HG03066 (cell line): Measurements from ENCODE around the gene FRMPD1.
"Not testable (repeated sequence)": the region's sequence is repeated elsewhere in the genome, so short reads cannot be mapped to it uniquely, and the experiment has no call there.

Experiments used
- ATAC-seq: cut with Tn5 transposase; IDR thresholded peaks from one replicate; pipeline ENCODE4 v1.9.1; 2021; ENCODE audit warnings: low read depth; ENCODE audit not compliant: unreplicated experiment

The FRMPD1 gene

DNA sequence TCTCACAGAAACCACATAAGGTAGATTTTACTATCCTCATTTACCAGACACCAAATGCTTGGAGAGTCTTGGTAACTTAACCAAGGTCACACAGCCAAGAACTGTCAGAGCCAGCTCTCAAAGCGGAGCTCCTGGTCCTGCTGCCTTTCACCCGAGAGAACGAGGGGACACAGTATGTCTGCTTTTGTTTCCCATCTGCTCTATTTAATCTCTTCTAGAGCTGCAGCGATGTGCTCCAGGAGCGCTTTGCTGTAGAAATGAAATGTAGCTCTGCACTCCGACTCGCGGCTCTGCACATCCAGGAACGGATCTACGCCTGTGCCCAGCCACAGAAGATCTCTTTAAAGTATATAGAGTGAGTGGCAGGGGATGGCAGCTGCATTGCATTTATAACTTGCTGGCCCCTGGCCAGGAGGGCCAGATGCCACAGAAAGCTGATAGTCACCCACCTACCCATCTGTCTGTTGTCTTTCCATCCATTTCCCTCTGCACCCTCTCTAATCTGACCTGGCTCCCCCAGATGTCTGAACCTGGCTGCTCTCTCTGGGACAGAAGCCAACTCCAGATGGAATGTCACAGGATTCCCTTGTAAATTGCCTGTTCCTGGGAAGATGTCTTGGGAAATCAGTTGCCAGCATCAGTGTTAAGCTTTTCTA is 81.5 kb downstream of the FRMPD1 start:
- no peak for ATAC-seq

DNA sequence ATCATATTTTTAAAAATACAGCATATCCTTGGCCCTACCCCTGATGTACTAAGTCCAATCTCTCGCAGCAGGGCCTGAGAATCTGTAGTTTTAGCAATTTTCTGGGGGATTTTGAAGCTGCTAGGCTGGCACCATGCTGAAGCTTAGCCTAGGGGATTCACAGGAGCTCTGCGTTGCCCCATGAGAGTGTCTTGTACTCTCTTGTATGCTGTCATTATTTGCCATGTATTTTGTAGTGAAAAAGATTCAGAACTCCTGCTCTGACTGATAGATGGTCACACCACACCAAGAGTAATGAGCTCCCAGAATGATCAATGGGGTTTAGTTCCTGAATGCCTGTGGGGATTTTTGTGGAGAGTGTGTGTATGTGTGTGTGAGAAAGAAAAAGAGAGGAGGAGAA is 82.2 kb downstream of the FRMPD1 start:
- ATAC-seq: no peak

DNA sequence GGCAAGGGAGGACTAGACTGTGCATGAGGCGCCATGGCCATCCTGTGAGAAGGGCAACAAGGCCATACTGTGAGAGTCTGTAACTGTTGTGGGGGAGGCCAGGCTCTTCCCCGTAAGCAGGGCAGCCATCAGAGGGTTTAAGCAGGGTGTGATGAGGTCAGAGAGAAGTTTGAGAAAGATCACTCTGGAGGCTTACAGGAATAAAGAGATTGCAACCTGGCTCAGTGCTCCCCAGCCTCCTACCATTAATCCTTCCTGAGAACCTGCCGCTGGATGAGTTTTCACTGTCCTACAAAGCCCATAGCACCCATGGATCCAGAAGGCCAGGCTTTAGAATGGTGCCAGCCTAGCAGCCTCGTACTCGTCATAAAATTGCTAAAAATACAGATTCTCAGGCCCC is 88.5 kb downstream of the FRMPD1 start:
- ATAC-seq: no peak

DNA sequence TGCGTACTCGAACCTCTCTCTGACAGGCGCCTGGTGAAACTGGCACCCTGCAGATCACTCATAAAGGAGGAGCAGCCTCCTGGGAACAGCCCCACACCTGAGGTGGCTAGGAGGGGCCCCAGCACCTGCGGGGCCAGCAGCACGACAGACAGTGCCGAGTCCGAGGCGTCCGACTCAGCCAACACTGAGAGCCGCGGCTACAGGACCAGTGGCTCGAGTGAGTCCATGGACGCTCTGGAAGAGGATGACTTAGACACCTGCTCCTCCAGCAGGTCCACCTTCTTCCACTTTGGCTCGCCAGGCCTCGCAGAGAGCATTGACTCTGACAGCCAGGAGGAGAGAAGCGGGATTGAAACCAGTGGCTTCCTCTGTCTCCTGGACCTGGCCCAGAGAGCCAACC is 89.4 kb downstream of the FRMPD1 start:
- no peak for ATAC-seq

DNA sequence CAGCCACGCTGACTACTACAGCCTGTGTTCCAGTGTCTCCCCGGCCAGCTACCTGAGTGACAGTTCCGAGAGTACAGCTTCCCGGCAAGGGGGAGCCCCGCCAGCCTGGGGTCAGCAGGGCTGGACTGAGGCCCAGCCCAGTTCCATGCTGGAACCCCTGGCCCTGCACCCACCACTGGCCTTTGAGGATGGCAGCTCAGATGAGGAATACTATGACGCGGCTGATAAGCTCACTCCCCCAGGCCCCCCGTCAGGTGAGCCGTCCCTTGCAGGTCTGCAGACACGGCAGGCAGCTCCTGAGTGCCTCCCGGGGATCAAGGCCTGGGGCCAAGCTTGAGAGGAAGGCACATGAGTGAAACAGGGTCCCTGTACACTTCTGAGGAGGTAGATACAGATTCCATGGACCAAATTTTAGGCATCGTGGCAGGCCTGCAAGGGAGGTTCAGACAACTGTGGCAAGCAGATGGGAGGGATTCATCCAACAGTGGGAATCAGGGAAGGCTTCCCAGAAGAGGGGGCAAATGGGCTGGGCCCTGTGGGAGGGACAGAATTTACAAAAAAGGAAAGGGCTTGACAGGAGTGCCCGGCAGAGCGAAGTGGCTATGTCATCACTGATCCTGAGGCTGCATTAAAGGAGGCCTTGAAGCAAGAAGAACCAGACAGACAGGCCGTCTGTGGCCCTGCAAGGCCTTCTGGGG is 90.0 kb downstream of the FRMPD1 start:
- no peak for ATAC-seq

DNA sequence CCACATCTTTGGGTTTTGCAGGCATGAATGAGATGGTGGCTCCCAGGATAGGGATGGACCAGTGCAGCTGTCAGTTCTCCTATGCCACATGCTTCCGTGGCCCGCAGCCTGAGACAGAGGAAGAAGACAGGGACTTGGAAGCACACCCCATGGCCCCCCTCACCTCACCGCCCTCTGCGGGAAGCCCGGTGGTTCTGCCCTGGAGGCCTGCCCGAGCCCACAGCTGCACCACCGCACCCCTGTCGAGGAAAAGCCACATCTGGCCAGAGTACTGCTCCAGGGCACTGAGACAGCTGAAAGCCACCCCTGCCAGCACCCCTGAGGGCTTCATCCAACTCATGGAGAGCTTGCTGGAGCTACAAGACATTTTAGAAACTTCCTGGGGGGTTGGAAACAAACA is 95.2 kb downstream of the FRMPD1 start:
- ATAC-seq: no peak

DNA sequence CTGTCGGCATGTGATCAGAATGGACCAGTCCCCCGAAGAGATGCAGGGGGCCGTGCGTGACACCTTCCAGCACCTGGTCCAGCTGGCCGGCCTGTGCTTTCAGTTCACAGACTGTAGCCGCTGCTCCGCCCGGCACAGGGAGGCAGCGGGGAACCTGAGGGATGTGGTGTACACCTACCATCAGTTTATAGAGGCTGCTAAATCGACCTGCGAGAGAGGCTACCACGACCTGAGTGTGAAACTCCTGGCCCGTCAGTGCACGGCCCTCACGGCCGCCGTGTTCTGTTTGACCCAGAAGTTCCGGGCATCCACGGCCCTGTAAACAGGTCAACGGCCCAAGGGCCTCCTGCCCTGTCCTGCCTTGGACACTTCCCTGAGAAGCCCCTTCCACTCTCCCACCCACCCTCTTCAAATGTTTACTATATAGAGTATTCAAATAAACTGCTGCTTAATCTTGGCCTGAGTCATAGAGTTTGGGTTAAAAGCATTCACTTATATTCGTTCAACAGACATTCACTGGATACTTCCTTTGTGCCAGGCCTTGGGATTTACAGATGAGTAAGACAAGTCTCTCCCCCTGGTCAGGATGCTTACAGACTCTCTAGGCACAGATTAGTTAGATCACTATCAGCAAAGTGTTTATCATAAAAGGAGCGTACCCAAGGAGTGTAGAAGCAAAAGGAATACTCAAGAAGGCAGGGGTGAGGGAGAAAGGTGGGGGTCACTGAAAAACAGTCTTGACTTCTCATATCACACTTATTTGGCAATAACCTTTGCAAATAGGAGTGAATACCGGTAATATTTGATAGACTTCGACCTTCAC is 95.9 kb downstream of the FRMPD1 start:
- ATAC-seq: no peak

DNA sequence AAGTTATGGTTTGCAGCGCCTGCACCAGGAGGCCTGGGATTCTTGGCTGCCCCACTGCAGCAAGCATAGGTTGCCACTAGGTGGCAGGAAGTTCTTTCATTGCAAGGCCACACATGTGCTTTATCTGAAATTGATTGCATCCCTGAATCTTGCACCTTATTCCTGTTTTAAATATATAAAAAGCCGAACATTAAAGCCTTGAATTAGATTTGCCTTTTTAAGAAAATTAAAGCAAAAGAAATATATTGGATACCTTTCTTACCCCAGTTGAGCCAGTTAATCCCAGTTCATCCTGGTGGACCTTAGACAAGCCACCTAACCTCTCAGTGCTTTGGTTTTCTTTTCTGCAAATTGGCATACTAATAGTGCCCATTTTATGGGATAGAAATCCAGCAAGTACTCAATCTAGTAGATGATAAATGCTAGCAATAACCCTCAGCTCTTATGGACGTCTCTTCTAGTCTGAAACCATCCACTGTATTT is 96.6 kb downstream of the FRMPD1 start:
- peak; percentile 54 for ATAC-seq

DNA sequence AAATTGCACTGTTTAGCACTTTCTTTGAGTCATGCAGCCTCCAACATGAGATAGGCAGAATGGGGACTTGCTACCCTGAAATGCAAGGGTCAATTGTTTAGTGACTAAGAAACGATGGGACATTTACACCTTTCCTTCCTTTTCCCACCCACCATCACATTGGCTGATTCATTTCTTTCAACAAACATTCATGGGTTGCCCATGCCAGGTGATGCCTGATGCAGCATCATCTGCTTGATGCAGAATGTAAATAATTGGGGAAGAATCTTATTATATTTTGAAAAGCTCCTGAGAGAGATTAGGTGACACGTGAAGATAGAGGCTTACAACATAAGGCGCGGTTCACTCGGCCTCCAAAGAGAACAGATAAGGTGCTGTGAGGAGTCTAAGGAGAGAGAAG is 98.4 kb downstream of the FRMPD1 start:
- ATAC-seq: no peak

DNA sequence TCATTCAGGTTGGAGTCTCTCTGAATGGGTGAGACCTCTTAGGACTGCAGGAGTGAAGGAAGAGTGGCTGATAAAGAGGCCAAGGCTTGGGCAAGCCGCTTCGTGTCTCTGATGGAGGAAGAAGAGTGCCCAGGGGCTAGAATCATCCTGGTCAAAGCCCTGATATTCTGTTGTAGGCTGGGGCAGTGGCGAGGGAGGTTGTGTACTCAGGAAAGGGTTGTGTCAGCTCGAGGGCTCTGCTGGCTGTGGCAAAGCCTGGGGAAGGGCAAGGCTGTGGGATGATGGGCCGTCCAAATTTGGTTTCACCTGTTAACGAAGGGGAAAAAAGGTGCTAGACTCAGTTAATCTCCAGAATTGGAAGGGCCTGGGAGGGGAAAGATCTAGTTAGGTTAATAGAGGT is 100.4 kb downstream of the FRMPD1 start:
- ATAC-seq: no peak

DNA sequence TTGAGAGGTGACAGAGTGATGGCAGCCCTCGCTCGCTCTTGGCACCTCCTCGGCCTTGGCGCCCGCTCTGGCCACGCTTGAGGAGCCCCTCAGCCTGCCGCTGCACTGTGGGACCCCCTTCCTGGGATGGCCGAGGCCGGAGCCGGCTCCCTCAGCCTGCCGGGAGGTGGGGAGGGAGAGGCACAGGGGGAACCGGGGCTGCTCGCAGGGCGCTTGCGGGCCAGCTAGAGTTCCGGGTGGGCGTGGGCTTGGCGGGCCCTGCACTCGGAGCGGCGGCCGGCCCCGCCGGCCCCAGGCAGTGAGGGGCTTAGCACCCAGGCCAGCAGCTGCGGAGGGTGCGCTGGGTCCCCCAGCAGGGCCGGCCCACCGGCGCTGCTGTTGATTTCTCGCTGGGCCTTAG is 101.0 kb downstream of the FRMPD1 start:
- ATAC-seq: not testable (repeated sequence)

DNA sequence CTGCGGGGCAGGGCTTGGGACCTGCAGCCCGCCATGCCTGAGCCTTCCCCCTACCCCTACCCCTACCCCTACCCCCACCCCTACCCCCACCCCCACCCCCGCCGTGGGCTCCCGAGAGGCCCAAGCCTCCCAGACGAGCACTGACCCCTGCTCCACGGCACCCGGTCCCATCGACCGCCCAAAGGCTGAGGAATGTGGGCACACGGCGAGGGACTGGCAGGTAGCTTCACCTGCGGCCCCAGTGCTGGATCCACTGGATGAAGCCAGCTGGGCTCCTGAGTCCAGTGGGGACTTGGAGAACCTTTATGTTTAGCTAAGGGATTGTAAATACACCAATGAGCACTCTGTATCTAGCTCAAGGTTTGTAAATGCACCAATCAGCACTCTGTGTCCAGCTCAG is 101.4 kb downstream of the FRMPD1 start:
- ATAC-seq: not testable (repeated sequence)

DNA sequence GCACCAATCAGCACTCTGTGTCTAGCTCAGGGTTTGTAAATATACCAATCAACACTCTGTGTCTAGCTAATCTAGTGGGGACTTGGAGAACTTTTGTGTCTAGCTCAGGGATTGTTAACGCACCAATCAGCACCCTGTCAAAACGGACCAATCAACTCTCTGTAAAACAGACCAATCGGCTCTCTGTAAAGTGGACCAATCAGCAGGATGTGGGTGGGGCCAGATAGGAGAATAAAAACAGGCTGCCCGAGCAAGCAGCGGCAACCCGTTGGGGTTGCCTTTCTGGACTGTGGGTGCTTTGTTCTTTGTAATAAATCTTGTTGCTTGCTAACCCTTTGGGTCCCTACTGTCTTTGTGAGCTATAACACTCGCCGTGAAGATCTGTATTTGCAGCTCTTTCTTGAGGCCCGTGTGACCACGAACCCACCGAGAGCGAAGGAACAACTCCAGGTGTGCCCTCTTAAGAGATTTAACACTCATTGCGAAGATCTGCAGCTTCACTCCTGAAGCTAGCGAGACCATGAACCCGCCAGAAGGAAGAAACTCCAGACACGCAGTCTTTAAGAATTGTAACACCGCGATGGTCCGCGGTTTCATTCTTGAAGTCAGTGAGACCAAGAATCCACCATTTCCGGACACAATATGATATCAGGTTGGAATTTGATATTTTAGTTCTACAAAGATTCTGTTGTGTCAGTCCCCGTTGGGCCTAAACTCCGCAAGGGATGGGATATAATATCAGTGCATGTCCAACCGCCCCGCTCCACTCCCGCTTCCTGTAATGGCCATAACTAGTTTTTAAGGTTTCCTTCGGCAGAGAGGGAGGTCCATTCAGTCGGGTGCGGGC is 102.1 kb downstream of the FRMPD1 start:
- ATAC-seq: no peak

DNA sequence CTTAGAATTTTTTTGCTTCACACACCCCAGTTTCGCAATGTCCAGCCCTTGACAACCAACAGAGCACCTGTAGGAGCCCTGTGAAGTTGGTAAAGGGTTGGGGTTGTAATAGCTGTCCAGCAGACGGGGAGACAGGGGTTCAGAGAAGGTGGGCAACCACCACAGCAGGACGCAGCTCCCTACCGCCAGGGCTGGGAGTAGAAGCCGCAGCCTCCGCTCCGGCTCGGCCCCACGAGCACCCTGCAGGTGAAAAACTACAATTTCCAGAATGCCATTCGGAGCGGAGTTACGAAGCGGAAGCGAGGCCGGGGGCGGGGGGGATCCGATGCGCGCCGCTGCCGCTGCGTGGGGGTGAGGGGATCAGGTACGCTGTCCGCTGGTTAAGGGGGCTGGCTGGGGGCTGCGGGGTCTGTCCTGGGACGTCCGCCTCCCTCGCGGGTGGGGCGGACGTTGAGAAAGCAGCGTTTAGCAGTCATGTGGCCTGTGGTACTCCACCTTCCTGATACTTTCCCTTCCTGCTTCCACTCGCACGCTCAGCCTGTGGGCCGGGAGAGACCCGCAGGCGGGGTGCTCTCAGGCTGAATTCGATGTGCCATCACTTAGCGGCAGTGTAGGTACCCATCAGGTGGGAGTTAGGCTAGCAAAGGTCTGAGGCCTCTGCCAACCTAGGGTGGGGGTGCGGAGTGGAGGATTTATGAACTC is 102.9 kb downstream of the FRMPD1 start, which contains the start of gene TRMT10B:
TSS of gene TRMT10B (plus strand) at position 317 of the 702 bp plus-strand sequence. CDS start 8,127 bp downstream, outside the sequence.
- peak; percentile 87 for ATAC-seq

DNA sequence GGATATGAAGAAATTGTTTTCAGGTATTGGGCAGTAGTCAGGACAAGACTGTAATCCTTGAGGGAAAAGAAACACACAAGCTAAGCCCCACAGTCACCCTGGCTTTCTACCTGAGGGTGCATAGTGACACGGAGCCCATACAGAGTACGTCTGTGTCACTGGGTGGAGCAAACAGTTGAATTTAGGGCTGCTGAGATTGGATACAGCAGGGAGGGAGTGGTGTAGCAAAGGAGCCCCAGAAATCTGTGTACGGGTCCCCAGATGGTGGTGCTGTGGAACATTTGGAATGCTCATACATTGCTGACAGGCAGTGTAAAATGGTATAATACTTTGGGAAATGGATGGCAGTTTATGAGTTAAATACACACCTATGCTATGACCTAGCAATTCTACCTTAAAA is 108.0 kb downstream of the FRMPD1 start:
- ATAC-seq: no peak

DNA sequence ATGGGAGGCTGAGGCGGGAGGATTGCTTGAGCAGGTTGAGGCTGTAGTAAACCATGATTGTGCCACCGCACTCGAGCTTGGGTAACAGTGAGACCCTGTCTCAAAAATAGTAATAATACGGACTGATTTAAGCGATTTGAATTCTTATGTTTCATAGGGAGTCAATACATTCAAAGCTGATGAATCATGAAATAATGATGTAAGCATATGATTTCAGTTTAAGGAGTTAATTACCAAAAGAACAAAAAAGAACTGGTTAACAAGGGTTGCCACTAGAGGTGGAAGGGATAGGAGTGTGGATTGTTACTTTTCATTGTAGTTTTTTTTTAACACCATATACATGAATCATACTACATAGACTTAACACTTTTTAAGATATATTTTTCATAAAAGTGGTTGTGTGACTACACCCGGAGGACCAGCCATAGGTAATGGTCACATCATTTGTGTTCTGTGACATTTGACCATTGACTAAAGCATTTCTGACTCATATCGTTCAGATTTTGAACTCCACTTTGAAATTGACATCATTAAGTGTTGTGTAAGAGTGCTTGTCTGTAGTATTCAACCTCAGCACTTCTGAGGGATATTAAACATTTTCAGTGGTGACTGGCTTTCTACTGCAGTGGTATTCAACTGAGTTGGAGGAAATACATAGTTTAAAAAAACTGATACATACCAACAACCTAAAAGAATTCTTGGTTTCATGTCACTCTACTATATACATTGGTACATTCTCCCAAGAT is 109.8 kb downstream of the FRMPD1 start:
- ATAC-seq: no peak

DNA sequence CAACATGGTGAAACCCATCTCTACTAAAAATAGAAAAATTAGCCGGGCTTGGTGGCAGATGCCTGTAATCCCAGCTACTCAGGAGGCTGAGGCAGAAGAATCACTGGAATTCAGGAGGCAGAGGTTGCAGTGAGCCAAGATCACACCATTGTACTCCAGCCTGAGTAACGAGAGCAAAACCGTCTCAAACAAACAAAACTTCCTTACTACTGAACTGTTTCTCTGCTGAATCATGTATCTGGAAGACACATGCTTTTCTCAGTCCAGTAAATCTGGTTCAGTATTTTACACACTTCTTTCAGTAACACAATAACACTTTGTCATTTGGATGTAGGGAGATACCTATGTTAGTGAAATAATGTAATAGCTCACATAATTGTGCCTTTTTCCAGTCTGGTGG is 110.8 kb downstream of the FRMPD1 start:
- ATAC-seq: no peak

DNA sequence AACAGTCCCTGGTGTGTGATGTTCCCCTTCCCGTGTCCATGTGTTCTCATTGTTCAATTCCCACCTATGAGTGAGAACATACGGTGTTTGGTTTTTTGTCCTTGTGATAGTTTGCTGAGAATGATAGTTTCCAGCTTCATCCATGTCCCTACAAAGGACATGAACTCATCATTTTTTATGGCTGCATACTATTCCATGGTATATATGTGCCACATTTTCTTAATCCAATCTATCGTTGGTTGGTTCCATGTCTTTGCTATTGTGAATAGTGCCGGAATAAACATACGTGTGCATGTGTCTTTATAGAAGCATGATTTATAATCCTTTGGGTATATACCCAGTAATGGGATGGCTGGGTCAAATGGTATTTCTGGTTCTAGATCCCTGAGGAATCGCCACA is 114.5 kb downstream of the FRMPD1 start:
- not testable (repeated sequence) for ATAC-seq

DNA sequence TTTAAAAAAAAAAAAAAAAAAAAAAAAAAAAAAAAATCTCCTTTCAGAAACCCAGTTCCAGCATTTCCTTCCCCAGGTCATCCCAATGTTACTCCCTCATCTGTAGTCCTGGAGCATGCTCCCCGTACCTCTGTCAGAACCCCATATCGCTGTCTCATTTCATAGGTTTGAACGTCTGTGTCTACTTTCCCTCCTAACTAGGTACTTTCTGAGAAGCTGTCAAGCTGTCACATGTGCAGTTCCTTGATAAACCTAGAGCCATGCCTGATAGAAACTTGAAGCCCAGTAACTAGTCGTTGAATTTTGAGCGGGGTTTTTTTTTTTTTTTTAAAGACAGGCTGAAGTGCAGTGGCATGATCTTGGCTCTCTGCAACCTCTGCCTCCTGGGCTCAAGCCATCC is 118.6 kb downstream of the FRMPD1 start:
- no peak for ATAC-seq
